ENCODE data around the gene ABCA3. TPM values are rescaled to one million over a fixed set of nuclear protein-coding genes. Genes with fewer than 3 reads are reported as not detected.

Gene ABCA3
- total RNA-seq, 8 experiments from 2014 or later: 2.1 to 41.4 (median 23.3) TPM

DNA sequence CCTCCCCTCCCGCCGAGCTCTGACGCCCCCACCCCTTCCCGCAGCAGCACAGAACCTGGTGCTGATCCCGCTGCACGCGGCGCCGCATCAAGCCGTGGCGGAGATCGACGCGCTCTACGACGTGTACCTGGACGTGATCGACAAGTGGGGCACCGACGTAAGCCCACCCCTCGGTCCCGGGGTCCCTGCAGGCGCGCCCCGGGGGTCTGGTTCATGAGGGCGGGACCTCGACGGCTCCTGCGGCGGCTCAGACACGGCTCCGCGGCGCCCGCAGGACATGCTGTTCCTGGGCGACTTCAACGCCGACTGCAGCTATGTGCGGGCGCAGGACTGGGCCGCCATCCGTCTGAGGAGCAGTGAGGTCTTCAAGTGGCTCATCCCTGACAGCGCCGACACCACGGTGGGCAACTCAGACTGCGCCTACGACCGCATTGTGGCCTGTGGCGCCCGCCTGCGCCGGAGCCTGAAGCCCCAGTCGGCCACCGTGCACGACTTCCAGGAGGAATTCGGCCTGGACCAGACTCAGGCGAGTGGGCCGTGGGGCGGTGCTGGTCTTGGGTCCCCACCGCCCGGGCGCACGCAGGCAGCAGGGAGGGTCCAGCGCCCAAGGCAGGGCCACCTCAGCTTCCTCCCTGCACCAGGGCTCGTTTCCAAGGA lies 102.9 kb downstream of the ABCA3 start:
- in situ Hi-C loops (cut with MboI; ENCODE audit: low pct_unique_long_range_greater_than_20kb in 2 of 9, low sequenced_read_pairs in 9 of 9, unreplicated experiment in 9 of 9): no loop called here
- H3K4me1 ChIP-seq (replicated peaks in 1 of 2): peaks cover 13 to 25% of the 10 kb centered on the region in 2 donors
- WGBS, 10 experiments: 30% methylated on average over 13 of the region's 65 CpGs; no CpG with 5 or more reads in 9 of the 10 experiments
- H3K27ac ChIP-seq: no peak overlapping the region
- peak overlapping the region in 1 of 5 donors; percentile 23 for H3K4me3 ChIP-seq
- ATAC-seq (replicated peaks in 6 of 8): peak in 4 of 8 experiments; percentile 2 to 20 (median 16)

DNA sequence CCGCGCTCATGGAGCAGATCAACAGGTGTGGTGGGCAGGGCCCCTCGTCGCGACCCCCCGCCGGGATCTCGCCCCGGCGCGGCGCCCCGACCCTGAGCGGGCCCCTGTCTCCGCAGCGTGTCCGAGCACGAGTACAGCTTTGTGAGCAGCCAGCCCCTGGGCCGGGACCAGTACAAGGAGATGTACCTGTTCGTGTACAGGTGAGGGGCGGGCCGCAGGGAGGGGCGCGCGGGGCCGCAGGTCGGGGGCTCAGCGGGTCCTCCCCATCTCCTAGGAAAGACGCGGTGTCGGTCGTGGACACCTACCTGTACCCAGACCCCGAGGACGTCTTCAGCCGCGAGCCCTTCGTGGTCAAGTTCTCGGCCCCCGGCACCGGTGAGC lies 103.4 kb downstream of the ABCA3 start:
- in situ Hi-C loops (cut with MboI; ENCODE audit: low pct_unique_long_range_greater_than_20kb in 2 of 9, low sequenced_read_pairs in 9 of 9, unreplicated experiment in 9 of 9): no loop called here
- no peak for ATAC-seq (replicated peaks in 6 of 8)
- Histone ChIP-seq H3K27ac (no peak overlapping the region), H3K4me3 (peak overlapping the region in 2 of 5 donors; percentile 19 to 23), H3K4me1 (replicated peaks in 1 of 2) (peaks cover 13 to 25% of the 10 kb centered on the region in 2 donors)
- WGBS, 10 experiments: no CpG with 5 or more reads among the region's 40 CpGs

DNA sequence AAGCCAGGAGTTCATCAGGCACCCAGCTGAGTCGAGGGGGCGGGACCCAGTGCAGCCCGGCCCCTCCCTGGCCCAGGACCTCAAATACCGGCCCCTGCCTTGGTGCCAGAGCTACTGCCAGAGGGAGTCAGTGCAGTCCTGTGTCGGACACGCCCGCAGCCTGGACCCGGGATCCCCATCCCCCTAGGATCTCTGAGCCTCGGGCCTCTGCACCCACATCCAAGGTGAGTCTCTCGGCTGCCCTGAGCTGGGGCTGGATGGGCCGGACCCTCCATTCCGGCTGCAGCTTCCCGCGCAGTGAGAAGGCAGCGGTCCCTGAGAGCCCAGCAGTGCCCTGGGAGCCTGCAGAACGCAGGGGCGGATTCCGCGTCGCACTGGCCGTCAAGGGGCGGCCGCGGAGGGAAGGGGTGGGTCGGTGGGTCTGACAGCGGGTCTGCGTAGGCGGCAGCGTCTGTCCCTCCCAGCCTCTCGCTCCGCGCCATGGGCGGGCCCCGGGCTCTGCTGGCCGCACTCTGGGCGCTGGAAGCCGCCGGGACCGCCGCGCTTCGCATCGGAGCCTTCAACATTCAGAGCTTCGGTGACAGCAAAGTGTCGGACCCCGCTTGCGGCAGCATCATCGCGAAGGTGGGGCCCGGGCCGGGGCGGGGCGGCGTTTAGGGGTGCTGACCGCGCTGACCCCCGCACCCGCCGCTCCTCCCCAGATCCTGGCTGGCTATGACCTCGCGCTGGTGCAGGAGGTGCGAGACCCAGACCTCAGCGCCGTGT lies 104.0 kb downstream of the ABCA3 start, which contains the start of gene DNASE1L2:
DNASE1L2 (plus strand) TSS at position 108 of the 765 bp plus-strand sequence; CDS start at position 481, 373 bp downstream.
- no peak within 1 kb of the TSS for H3K27ac ChIP-seq
- peaks cover 13 to 25% of the 10 kb centered on the region in 2 donors for H3K4me1 ChIP-seq (replicated peaks in 1 of 2)
- H3K4me3 ChIP-seq: peak within 1 kb of the TSS in 3 of 5 donors; percentile 1 to 23 (median 19)
- peak; percentile 40 to 72 (median 52) for ATAC-seq (replicated peaks in 6 of 8)
- 0 to 20% (median 0%) methylated on average over 3 to 6 of the region's 64 CpGs; no CpG with 5 or more reads in 7 of the 10 experiments for WGBS, 10 experiments
- in situ Hi-C loops (cut with MboI; ENCODE audit: low pct_unique_long_range_greater_than_20kb in 2 of 9, low sequenced_read_pairs in 9 of 9, unreplicated experiment in 9 of 9): no loop called here

GRCh38 chr16:2235695-2236336 lies 104.7 kb downstream of the ABCA3 start:
- in situ Hi-C loops (cut with MboI; ENCODE audit: low pct_unique_long_range_greater_than_20kb in 2 of 9, low sequenced_read_pairs in 9 of 9, unreplicated experiment in 9 of 9): no loop called here
- 44 to 100% methylated on average over 1 to 3 of the region's 19 CpGs; no CpG with 5 or more reads in 8 of the 10 experiments for WGBS, 10 experiments
- H3K4me1 ChIP-seq (replicated peaks in 1 of 2): peaks cover 13 to 25% of the 10 kb centered on the region in 2 donors
- ATAC-seq (replicated peaks in 6 of 8): no peak
- H3K27ac ChIP-seq: no peak overlapping the region
- H3K4me3 ChIP-seq: peak overlapping the region in 1 of 5 donors; percentile 19

DNA sequence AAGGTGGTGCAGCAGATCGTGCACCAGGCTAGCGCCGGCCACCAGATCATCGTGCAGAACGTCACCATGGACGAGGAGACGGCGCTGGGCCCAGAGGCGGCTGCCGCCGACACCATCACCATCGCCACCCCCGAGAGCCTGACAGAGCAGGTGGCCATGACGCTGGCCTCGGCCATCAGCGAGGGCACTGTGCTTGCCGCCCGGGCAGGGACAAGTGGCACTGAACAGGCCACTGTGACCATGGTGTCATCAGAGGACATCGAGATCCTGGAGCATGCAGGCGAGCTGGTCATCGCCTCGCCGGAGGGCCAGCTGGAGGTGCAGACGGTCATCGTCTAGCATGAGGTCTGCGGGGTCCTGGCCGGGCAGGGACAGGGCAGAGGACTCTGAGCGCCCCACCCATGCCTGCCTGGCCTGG lies 105.3 kb downstream of the ABCA3 start:
- in situ Hi-C loops (cut with MboI; ENCODE audit: low pct_unique_long_range_greater_than_20kb in 2 of 9, low sequenced_read_pairs in 9 of 9, unreplicated experiment in 9 of 9): no loop called here
- 77 to 93% (median 90%) methylated on average over 2 to 10 of the region's 28 CpGs; no CpG with 5 or more reads in 5 of the 10 experiments for WGBS, 10 experiments
- H3K4me1 ChIP-seq (replicated peaks in 1 of 2): peaks cover 13 to 25% of the 10 kb centered on the region in 2 donors
- H3K27ac ChIP-seq: no peak overlapping the region
- no peak for ATAC-seq (replicated peaks in 6 of 8)
- no peak overlapping the region for H3K4me3 ChIP-seq

DNA sequence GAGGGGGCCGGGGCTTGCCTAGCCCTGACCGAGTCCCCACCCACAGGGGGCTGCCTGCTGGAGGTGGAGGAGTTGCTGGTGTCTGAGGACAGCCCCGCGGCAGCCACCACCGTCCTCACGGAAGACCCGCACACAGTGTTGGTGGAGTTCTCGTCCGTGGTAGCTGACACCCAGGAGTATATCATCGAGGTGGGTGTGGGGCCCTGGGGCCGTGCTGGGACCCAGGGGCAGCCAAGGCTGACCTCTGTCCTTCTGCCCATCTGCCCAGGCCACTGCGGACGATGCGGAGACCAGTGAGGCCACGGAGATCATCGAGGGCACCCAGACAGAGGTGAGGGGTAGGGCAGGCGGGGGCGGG lies 105.7 kb downstream of the ABCA3 start:
- in situ Hi-C loops (cut with MboI; ENCODE audit: low pct_unique_long_range_greater_than_20kb in 2 of 9, low sequenced_read_pairs in 9 of 9, unreplicated experiment in 9 of 9): no loop called here
- no peak overlapping the region for H3K27ac ChIP-seq

GRCh38 chr16:2233872-2234812 lies 106.4 kb downstream of the ABCA3 start:
- Histone ChIP-seq H3K27ac (no peak overlapping the region), H3K4me1 (replicated peaks in 1 of 2) (peaks cover 13 to 25% of the 10 kb centered on the region in 2 donors), H3K4me3 (no peak overlapping the region)
- in situ Hi-C loops (cut with MboI; ENCODE audit: low pct_unique_long_range_greater_than_20kb in 2 of 9, low sequenced_read_pairs in 9 of 9, unreplicated experiment in 9 of 9): no loop called here
- ATAC-seq (replicated peaks in 6 of 8): no peak
- WGBS, 10 experiments: 80 to 100% (median 95%) methylated on average over 1 to 19 of the region's 51 CpGs; no CpG with 5 or more reads in 4 of the 10 experiments

More for the DNA sequence above, 105.7 kb downstream of the ABCA3 start:
- no CpG with 5 or more reads among the region's 18 CpGs for WGBS, 10 experiments
- ATAC-seq (replicated peaks in 6 of 8): no peak
- Histone ChIP-seq H3K4me3 (no peak overlapping the region), H3K4me1 (replicated peaks in 1 of 2) (peaks cover 13 to 25% of the 10 kb centered on the region in 2 donors)

GRCh38 chr16:2233046-2233775 lies 107.3 kb downstream of the ABCA3 start:
- WGBS, 10 experiments: 80 to 94% methylated on average over 2 to 3 of the region's 28 CpGs; no CpG with 5 or more reads in 8 of the 10 experiments
- Histone ChIP-seq H3K4me1 (replicated peaks in 1 of 2) (peaks cover 13 to 24% of the 10 kb centered on the region in 2 donors), H3K4me3 (no peak overlapping the region), H3K27ac (no peak overlapping the region)
- in situ Hi-C loops (cut with MboI; ENCODE audit: low pct_unique_long_range_greater_than_20kb in 2 of 9, low sequenced_read_pairs in 9 of 9, unreplicated experiment in 9 of 9): no loop called here
- no peak for ATAC-seq (replicated peaks in 6 of 8)

GRCh38 chr16:2232094-2232990 lies 108.2 kb downstream of the ABCA3 start:
- in situ Hi-C loops (cut with MboI; ENCODE audit: low pct_unique_long_range_greater_than_20kb in 2 of 9, low sequenced_read_pairs in 9 of 9, unreplicated experiment in 9 of 9): no loop called here
- no peak for ATAC-seq (replicated peaks in 6 of 8)
- 90 to 95% methylated on average over 2 to 4 of the region's 41 CpGs; no CpG with 5 or more reads in 8 of the 10 experiments for WGBS, 10 experiments

DNA sequence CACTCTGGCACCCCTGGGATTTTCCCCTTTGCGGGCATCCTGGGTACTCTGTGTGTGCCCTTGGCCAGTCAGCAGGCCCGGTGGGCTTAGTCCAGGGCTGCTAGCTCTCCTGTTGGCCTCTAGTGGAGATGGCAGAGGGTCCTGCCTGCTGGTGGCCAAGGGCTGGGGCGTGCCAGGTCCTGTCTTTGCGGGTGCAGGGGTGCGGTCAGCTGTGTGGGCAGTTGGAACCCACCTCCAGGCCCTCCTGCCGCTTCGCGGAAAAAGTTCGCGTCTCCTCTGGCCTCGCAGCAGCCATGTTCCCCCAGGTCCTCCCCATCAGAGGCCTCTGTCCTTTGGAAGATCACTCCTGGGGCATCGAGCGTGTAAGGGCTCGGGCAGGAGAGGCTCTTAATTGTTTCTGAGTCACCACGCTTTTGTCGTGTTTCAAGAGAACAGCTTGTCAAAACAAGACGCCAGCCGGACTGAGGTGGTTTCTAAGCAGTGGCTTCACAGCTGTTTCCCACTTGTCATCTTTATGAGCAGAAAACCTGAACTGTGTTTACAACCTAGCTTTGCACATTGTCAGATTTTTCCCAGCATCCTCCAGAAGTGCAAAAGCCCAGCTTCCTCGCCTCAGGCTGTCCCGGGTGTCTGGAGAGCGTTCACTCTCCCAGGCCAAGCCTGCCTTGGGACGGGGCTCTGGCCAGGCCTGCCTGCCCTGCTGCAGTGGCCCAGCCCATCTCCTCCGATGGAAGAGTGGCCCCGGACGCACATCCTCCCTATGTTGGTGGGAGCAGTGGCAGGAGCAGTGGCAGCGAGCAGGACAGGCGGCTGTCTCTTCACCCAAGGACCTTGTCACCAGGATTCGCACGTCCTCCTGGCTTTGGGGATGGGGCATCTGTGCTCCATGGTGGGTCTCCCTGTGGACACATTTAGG lies 109.3 kb downstream of the ABCA3 start:
- in situ Hi-C loops (cut with MboI; ENCODE audit: low pct_unique_long_range_greater_than_20kb in 2 of 9, low sequenced_read_pairs in 9 of 9, unreplicated experiment in 9 of 9): no loop called here
- ATAC-seq (replicated peaks in 6 of 8): peak in 5 of 8 experiments; percentile 56 to 82 (median 63)

More at GRCh38 chr16:2232094-2232990, 108.2 kb downstream of the ABCA3 start:
- H3K4me3 ChIP-seq: no peak overlapping the region
- H3K27ac ChIP-seq: no peak overlapping the region
- H3K4me1 ChIP-seq (replicated peaks in 1 of 2): peaks cover 13 to 15% of the 10 kb centered on the region in 2 donors

More for the DNA sequence above, 109.3 kb downstream of the ABCA3 start:
- no peak overlapping the region for H3K4me3 ChIP-seq
- peaks cover 3 to 6% of the 10 kb centered on the region in 2 donors for H3K4me1 ChIP-seq (replicated peaks in 1 of 2)
- 65 to 93% (median 83%) methylated on average over 2 to 15 of the region's 29 CpGs; no CpG with 5 or more reads in 2 of the 10 experiments for WGBS, 10 experiments
- H3K27ac ChIP-seq: peak overlapping the region in 1 of 2 donors; percentile 51
